WERI-Rb-1 (cell line): Measurements from ENCODE around the gene EPAS1.
A peak's percentile ranks its signal among the peaks of the same experiment; 100 is the strongest.

Experiments used
- DNase-seq: peaks from one replicate; pipeline ENCODE4 v3.0.0-alpha.2; 2020
- H3K27ac ChIP-seq: fragments of 250-450 bp; sonication (Bioruptor Pico); 2 replicates; pipeline ENCODE4 v1.5.1; 2020; ENCODE audit warnings: mild to moderate bottlenecking, moderate library complexity
- H3K27me3 ChIP-seq: fragments of 250-450 bp; sonication (Bioruptor Pico); 2 replicates; pipeline ENCODE4 v1.5.1; 2021; ENCODE audit warnings: mild to moderate bottlenecking, low read depth, moderate library complexity; ENCODE audit not compliant: insufficient read depth, severe bottlenecking
- H3K36me3 ChIP-seq: fragments of 250-450 bp; sonication (Bioruptor Pico); 2 replicates; pipeline ENCODE4 v1.5.1; 2020; ENCODE audit warnings: mild to moderate bottlenecking, moderate library complexity
- H3K4me3 ChIP-seq: 2 replicates; pipeline ENCODE4 v1.5.1; 2011; ENCODE audit warnings: low read depth, mild to moderate bottlenecking, control low read depth, low read length
- H3K9me3 ChIP-seq: fragments of 250-450 bp; sonication (Bioruptor Pico); 2 replicates; pipeline ENCODE4 v1.5.1; 2021; ENCODE audit warnings: mild to moderate bottlenecking, moderate library complexity; ENCODE audit not compliant: severe bottlenecking
- CTCF ChIP-seq: IDR thresholded peaks from 2 replicates; pipeline ENCODE4 v1.5.1; 2011; ENCODE audit warnings: low read depth, mild to moderate bottlenecking, control low read depth, inconsistent platforms, low read length

Gene EPAS1

GRCh38 chr2:46294176-46294836 is 2.9 kb upstream of the EPAS1 start:
- peaks cover 21% of the 10 kb centered on the region for H3K27me3 ChIP-seq
- H3K4me3 ChIP-seq = no peak overlapping the region
- H3K36me3 ChIP-seq = no peaks in the 10 kb centered on the region
- TF ChIP-seq CTCF = peak; percentile 75
- DNase-seq = peak; percentile 71
- H3K27ac ChIP-seq = no peak overlapping the region
- peaks cover 2% of the 10 kb centered on the region for H3K9me3 ChIP-seq

- no peak for DNase-seq
- no peak for TF ChIP-seq CTCF
- no peak overlapping the region for H3K27ac ChIP-seq
- H3K9me3 ChIP-seq = peaks cover 2% of the 10 kb centered on the region
- H3K4me3 ChIP-seq = no peak overlapping the region; the same call in 1 of the 2 replicates
- H3K36me3 ChIP-seq = no peaks in the 10 kb centered on the region
- peaks cover 41% of the 10 kb centered on the region for H3K27me3 ChIP-seq
Observed at GRCh38 chr2:46296216-46296839, 879 bp upstream of the EPAS1 start.

GRCh38 chr2:46297546-46298271 is 502 bp downstream of the EPAS1 start:
- peak overlapping the region; percentile 57 for H3K4me3 ChIP-seq
- peak; percentile 72 for DNase-seq
- peaks cover 2% of the 10 kb centered on the region for H3K9me3 ChIP-seq
- no peaks in the 10 kb centered on the region for H3K36me3 ChIP-seq
- no peak overlapping the region for H3K27ac ChIP-seq
- TF ChIP-seq CTCF = 0 out of 2 replicates have a peak, but pooled peaks have one; percentile 4
- peaks cover 41% of the 10 kb centered on the region for H3K27me3 ChIP-seq

- H3K27me3 ChIP-seq = peaks cover 43% of the 10 kb centered on the region
- H3K27ac ChIP-seq = no peak overlapping the region
- TF ChIP-seq CTCF = no peak
- peak overlapping the region; percentile 57 for H3K4me3 ChIP-seq
- H3K9me3 ChIP-seq = peaks cover 2% of the 10 kb centered on the region
- H3K36me3 ChIP-seq = no peaks in the 10 kb centered on the region
- no peak for DNase-seq
Observed at GRCh38 chr2:46298272-46298521, 990 bp downstream of the EPAS1 start.

DNA sequence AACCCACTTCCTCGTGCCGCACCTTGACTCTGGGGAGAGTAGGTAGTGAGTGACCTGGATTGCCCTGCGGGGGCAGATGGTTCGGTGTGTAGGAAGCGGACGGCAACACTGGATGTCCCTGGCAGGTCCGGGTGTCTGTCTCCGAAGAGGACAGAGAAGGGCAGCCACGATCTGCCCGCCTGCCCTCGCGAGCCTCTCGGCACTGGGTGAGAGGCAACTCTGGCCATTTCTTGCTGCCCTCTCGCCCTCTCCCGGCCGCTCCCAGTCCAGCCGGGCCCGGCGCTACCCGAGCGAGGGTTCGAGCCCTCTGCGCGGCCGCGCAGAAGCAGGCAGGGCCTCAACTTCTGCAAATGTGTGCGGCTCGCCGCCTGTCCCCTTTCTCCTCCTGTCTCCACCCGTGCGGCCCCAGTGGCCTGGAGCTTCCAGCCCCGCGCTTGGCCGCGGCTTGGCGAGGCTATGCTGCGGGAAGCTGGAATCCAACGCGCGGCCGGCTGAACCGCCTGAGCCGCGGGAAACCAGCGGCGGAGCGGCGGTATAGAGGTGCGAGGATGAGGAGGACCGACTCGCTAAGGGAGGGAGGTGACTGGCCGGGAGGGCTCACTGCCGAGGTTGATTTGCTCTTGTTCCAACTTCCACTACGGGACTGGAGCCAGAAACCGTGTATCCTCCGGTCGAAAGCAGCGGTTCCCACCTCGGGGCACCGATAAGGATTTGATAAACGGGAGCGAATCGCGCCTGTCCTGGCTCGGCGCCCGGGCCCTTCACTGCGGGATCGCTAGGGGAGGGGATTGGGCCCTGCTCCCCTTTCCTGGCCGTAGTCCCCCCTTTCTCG is 1.5 kb downstream of the EPAS1 start:
- H3K27ac ChIP-seq = no peak overlapping the region
- TF ChIP-seq CTCF = peak; percentile 49
- H3K4me3 ChIP-seq = peak overlapping the region; percentile 57
- peaks cover 43% of the 10 kb centered on the region for H3K27me3 ChIP-seq
- H3K36me3 ChIP-seq = no peaks in the 10 kb centered on the region
- H3K9me3 ChIP-seq = peaks cover 2% of the 10 kb centered on the region
- DNase-seq = peak; percentile 50
